Small intestine (tissue), 7 donors: Measurements from ENCODE around the gene NOTCH1. TPM values are rescaled to one million over a fixed set of nuclear protein-coding genes. Genes with fewer than 3 reads are reported as not detected.

Experiments
- DNase-seq, 2 donors: peaks; one replicate each; pipeline versions ENCODE4 v3.0.0 to v3.0.0-alpha.2; 2013
- FAIRE-seq: peaks from 2 replicates; lab custom pipeline; 2012; peaks lifted over from hg19 to GRCh38; lab: Jason Lieb, UNC
- H3K27ac ChIP-seq, 3 donors: one replicate each; pipeline ENCODE4 v1.5.1; 2013; ENCODE audit warnings: low read length in 2 of 3, mild to moderate bottlenecking in 2 of 3, control low read depth in 1 of 3, inconsistent platforms in 1 of 3, low read depth in 1 of 3, moderate library complexity in 1 of 3
- H3K27me3 ChIP-seq, 3 donors: one replicate each; pipeline ENCODE4 v1.6.1; 2013; ENCODE audit warnings: low read length in 3 of 3, inconsistent platforms in 1 of 3; ENCODE audit not compliant: control insufficient read depth in 3 of 3, insufficient read depth in 3 of 3
- H3K36me3 ChIP-seq, 3 donors: one replicate each; pipeline ENCODE4 v1.6.1; 2013; ENCODE audit warnings: low read length in 3 of 3, inconsistent platforms in 1 of 3, low read depth in 1 of 3, mild to moderate bottlenecking in 1 of 3, moderate library complexity in 1 of 3; ENCODE audit not compliant: control insufficient read depth in 3 of 3, insufficient read depth in 2 of 3
- H3K4me1 ChIP-seq, 3 donors: one replicate each; pipeline ENCODE4 v1.6.1; 2013; ENCODE audit warnings: low read length in 2 of 3, inconsistent platforms in 1 of 3, low read depth in 1 of 3, mild to moderate bottlenecking in 1 of 3, moderate library complexity in 1 of 3; ENCODE audit not compliant: control insufficient read depth in 3 of 3, insufficient read depth in 2 of 3
- H3K4me3 ChIP-seq, 3 donors: one replicate each; pipeline ENCODE4 v1.5.1; 2013; ENCODE audit warnings: low read length in 3 of 3, control low read depth in 1 of 3, inconsistent platforms in 1 of 3, low read depth in 1 of 3, mild to moderate bottlenecking in 1 of 3, moderate library complexity in 1 of 3
- H3K9me3 ChIP-seq, 2 donors: one replicate each; pipeline ENCODE4 v1.6.1; 2013; ENCODE audit warnings: low read depth in 1 of 2, low read length in 1 of 2; ENCODE audit not compliant: control insufficient read depth in 2 of 2, insufficient read depth in 1 of 2
- WGBS, 3 donors: extraction: QIAGEN DNeasy Blood & Tissue Kit; methylation state at CpG; one replicate each; pipeline ENCODE4 v1.1.7; 2013; 5-methylcytosine and 5-hydroxymethylcytosine counted together
- polyA plus RNA-seq, 4 donors: library from polyadenylated mRNA; stranded (reverse) in 3 of 4; unstranded in 1 of 4; fragments of 200-250 nt in 3 of 4; fragments of 120-200 nt in 1 of 4; gene quantifications; one replicate each; pipeline versions ENCODE4 v1.2.1 to v1.2.3, GENCODE V29; 2013
- donor health status: healthy with polysubstance abuse.
- donor health status: control.
- donor health status: control.
- donor health status: Bipolar disorder and iron deficiency.
- donor health status: healthy.

Gene NOTCH1
- polyA plus RNA-seq, 4 donors, result 1.8 to 19.8 (median 7.3) TPM

GRCh38 chr9:136460772-136461325 is 85.0 kb downstream of the NOTCH1 start:
- no peaks in the 10 kb centered on the region for H3K27me3 ChIP-seq
- H3K9me3 ChIP-seq, result no peaks in the 10 kb centered on the region
- 96 to 97% (median 97%) methylated on average over 23 of the region's 23 CpGs for WGBS, 3 donors
- no peaks in the 10 kb centered on the region for H3K4me1 ChIP-seq
- FAIRE-seq (no peak), DNase-seq (no peak)
- H3K36me3 ChIP-seq, result peaks cover 41 to 97% (median 47%) of the 10 kb centered on the region in 3 donors
- H3K4me3 ChIP-seq, result no peak overlapping the region
- no peak overlapping the region for H3K27ac ChIP-seq

GRCh38 chr9:136459425-136459824 is 86.4 kb downstream of the NOTCH1 start:
- Histone ChIP-seq H3K4me1 (no peaks in the 10 kb centered on the region), H3K4me3 (no peak overlapping the region), H3K27ac (no peak overlapping the region), H3K27me3 (no peaks in the 10 kb centered on the region), H3K9me3 (no peaks in the 10 kb centered on the region), H3K36me3 (peaks cover 42 to 97% (median 47%) of the 10 kb centered on the region in 3 donors)
- WGBS, 3 donors, result 94 to 97% (median 97%) methylated on average over 28 of the region's 28 CpGs
- FAIRE-seq, result no peak
- no peak for DNase-seq

GRCh38 chr9:136457326-136457725 is 88.5 kb downstream of the NOTCH1 start:
- peaks cover 38 to 89% (median 45%) of the 10 kb centered on the region in 3 donors for H3K36me3 ChIP-seq
- DNase-seq, result no peak
- H3K9me3 ChIP-seq, result no peaks in the 10 kb centered on the region
- no peaks in the 10 kb centered on the region for H3K27me3 ChIP-seq
- 96 to 98% (median 97%) methylated on average over 24 of the region's 24 CpGs for WGBS, 3 donors
- H3K4me1 ChIP-seq, result no peaks in the 10 kb centered on the region
- no peak overlapping the region for H3K27ac ChIP-seq
- no peak for FAIRE-seq
- no peak overlapping the region for H3K4me3 ChIP-seq

- Histone ChIP-seq H3K9me3 (no peaks in the 10 kb centered on the region), H3K27me3 (no peaks in the 10 kb centered on the region), H3K4me1 (no peaks in the 10 kb centered on the region), H3K4me3 (no peak overlapping the region), H3K27ac (no peak overlapping the region), H3K36me3 (peaks cover 36 to 85% (median 43%) of the 10 kb centered on the region in 3 donors)
- FAIRE-seq (no peak), DNase-seq (no peak)
- 85 to 92% (median 89%) methylated on average over 9 of the region's 9 CpGs for WGBS, 3 donors
Measured at GRCh38 chr9:136456258-136456657, 89.6 kb downstream of the NOTCH1 start.

- peaks cover 41 to 85% (median 42%) of the 10 kb centered on the region in 3 donors for H3K36me3 ChIP-seq
- FAIRE-seq, result no peak
Measured at GRCh38 chr9:136455043-136456002, 90.5 kb downstream of the NOTCH1 start.

GRCh38 chr9:136454026-136454796 is 91.6 kb downstream of the NOTCH1 start:
- Histone ChIP-seq H3K4me3 (no peak overlapping the region), H3K27me3 (no peaks in the 10 kb centered on the region), H3K9me3 (no peaks in the 10 kb centered on the region), H3K4me1 (no peaks in the 10 kb centered on the region), H3K27ac (no peak overlapping the region), H3K36me3 (peaks cover 34 to 86% (median 41%) of the 10 kb centered on the region in 3 donors)
- DNase-seq (no peak), FAIRE-seq (no peak)
- 93 to 95% (median 93%) methylated on average over 25 of the region's 25 CpGs for WGBS, 3 donors

More at GRCh38 chr9:136455043-136456002, 90.5 kb downstream of the NOTCH1 start:
- Histone ChIP-seq H3K27me3 (no peaks in the 10 kb centered on the region), H3K4me3 (no peak overlapping the region), H3K4me1 (no peaks in the 10 kb centered on the region), H3K27ac (no peak overlapping the region), H3K9me3 (no peaks in the 10 kb centered on the region)
- WGBS, 3 donors, result 94 to 95% (median 94%) methylated on average over 37 to 43 of the region's 43 CpGs
- DNase-seq, result no peak

GRCh38 chr9:136453326-136453725 is 92.5 kb downstream of the NOTCH1 start:
- no peak for FAIRE-seq
- no peak for DNase-seq
- Histone ChIP-seq H3K9me3 (no peaks in the 10 kb centered on the region), H3K4me3 (no peak overlapping the region), H3K4me1 (no peaks in the 10 kb centered on the region), H3K27ac (no peak overlapping the region), H3K36me3 (peaks cover 30 to 87% (median 38%) of the 10 kb centered on the region in 3 donors), H3K27me3 (no peaks in the 10 kb centered on the region)
- 93 to 95% (median 94%) methylated on average over 11 of the region's 11 CpGs for WGBS, 3 donors
